DOHH2 (cell line): ENCODE results near the gene IGF1R.

Experiments used
- CTCF ChIP-seq: fragments of 200-600 bp; sonication (generic); IDR thresholded peaks from one replicate; pipeline ENCODE4 v1.5.1; 2014; ENCODE audit warnings: antibody characterized with exemption, mild to moderate bottlenecking, low read depth, low read length; ENCODE audit not compliant: poor library complexity, severe bottlenecking
- EZH2phosphoT487 ChIP-seq: fragments of 200-600 bp; sonication (generic); IDR thresholded peaks from 2 replicates; pipeline ENCODE4 v1.6.1; 2017; ENCODE audit warnings: borderline replicate concordance, mild to moderate bottlenecking, antibody characterized with exemption, low read length, moderate library complexity, mixed read lengths

- TF ChIP-seq CTCF (no peak), EZH2phosphoT487 (no peak)
Observed at GRCh38 chr15:98884894-98885293, 236.6 kb downstream of the IGF1R start.
